C4-2B (cell line): ENCODE results near the gene PDLIM1.

Source experiments
- H3K27ac ChIP-seq: fragments of 450-650 bp; 2 replicates; pipeline ENCODE4 v1.5.1; 2017
- CTCF ChIP-seq: fragments of 450-650 bp; conservative IDR thresholded peaks from 2 replicates; pipeline ENCODE4 v1.5.1; 2017; ENCODE audit warnings: mild to moderate bottlenecking
- ZFX ChIP-seq: fragments of 450-650 bp; IDR thresholded peaks from 2 replicates; pipeline ENCODE4 v1.6.1; 2017

PDLIM1 gene

GRCh38 chr10:95279042-95279820, 11.6 kb downstream of the PDLIM1 start:
- TF ChIP-seq ZFX (no peak), CTCF (no peak)
- H3K27ac ChIP-seq: no peak overlapping the region

DNA sequence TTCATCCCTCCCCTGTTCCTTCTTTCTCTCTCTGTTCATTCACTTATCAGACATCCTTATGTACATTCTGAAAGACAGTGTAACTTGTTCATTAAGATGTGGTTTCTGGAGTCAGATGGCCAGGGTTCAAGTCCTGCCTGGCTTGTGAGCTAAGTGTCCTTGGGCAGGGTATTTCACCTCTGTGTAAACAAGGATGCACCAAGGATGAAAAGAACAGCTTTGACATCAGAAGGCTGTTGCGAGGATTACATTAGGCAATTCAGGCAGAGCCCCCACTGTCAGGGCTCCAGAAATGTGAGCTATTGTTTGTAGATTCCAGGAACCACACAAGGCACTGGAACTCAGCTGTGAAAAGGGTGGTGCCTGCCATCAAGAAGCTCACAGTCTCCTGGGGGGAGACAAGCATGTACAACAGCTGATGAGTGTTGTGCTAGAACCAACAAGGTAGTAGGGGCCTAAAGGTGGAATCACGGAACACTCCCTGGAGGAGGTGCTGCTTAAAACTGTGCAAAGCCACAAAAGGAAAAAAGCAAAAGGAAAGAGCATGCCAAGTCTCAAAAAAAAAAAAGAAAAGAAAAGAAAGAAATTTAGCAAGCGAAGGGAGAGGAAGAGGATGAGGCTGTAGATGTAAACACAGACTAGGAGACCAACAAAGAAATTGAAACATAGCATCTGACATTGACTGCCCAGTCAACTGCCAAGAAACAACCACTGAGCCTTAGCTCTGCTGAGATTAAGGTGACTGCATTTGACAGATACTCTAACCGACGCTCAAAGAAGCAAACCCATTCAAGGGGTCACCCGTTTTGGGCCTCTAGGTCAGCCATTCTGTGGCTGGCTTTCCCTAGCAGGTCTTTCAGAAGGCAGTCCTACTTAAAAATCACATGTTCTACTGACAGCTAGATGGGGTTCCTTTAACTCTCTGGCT, 12.5 kb downstream of the PDLIM1 start:
- no peak overlapping the region for H3K27ac ChIP-seq
- TF ChIP-seq ZFX: no peak

DNA sequence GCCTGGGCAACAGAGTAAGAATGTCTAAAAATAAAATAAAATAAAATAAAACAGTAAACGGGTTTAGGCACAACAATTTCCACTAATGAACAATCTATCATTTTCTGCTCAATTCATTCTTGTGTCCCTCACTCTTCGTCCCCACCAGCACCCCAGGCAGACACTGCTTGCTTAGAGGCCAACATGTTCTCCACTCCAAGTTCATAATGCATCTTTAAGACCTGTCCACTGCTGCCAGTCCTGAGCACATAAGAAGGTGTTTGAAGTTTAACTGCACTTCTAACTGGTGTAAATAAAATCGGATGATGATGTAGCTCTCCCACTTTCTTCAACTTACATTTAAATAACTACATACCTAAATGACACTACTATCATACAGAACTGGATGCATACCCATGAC, 13.2 kb downstream of the PDLIM1 start:
- H3K27ac ChIP-seq: no peak overlapping the region
- no peak for TF ChIP-seq CTCF
- no peak for TF ChIP-seq ZFX

DNA sequence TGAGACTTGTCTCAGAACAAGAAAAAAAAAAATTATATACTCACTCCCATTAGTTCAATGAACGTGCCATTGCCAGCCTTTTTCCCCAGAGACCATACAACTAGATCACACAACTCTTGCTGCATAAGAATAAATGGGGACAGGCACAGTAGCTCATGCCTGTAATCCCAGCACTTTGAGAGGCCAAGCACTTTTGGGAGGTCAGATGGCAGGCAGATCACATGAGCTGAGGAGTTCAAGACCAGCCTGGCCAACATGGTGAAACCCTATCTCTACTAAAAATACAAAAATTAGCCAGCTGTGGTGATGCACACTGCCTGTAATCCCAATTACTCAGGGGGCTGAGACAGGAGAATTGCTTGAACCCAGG, 13.6 kb downstream of the PDLIM1 start:
- no peak overlapping the region for H3K27ac ChIP-seq
- TF ChIP-seq ZFX: no peak
- no peak for TF ChIP-seq CTCF

GRCh38 chr10:95276367-95277200, 14.2 kb downstream of the PDLIM1 start:
- no peak overlapping the region for H3K27ac ChIP-seq
- no peak for TF ChIP-seq ZFX
- TF ChIP-seq CTCF: no peak

DNA sequence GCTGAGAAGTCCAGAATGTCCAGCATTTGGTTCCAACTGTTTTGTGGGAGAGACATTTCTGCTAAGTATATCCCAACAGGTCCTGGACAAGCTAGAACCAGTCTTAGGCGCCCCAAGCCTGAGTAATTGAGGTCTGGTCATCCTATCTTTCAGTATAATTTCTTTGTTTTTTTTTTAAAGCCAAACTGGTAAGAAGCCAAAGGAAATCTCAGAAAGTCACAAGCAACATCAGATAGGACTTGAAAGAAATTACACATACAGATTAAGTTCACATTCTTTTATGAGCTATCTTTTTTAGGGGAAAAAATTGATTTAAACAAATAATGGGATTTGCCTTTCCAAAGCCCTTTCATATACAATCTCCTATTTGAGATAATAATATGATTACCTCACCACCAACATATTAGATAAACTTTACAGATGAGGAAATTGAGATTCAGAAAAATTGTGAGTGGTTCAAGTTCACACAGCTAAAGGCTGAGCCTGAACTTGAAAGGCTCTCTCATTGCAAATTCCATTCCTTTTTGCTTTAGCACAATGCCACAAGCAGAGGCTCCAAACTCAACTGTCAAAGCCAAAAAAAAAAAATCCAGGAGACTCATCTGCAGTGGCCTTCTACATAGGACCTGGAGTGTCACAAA, 15.0 kb downstream of the PDLIM1 start:
- H3K27ac ChIP-seq: no peak overlapping the region
- TF ChIP-seq CTCF: no peak
- no peak for TF ChIP-seq ZFX
